HAP-1 (cell line): ENCODE results near the gene PNMA6E.
A peak's percentile ranks its signal among the peaks of the same experiment; 100 is the strongest.
"Not testable (repeated sequence)": the region's sequence is repeated elsewhere in the genome, so short reads cannot be mapped to it uniquely, and the experiment has no call there.

Experiments used
- DNase-seq, 2 experiments: peaks; one replicate each; pipeline ENCODE4 v3.0.0-alpha.2; 2016 to 2020; ENCODE audit warnings: low spot score in 2 of 2
- H3K27me3 ChIP-seq: fragments of 250-450 bp; sonication (Bioruptor Pico); 2 replicates; pipeline ENCODE4 v1.5.1; 2020; ENCODE audit warnings: low read depth, mild to moderate bottlenecking, moderate library complexity
- H3K36me3 ChIP-seq: fragments of 250-450 bp; sonication (Bioruptor Pico); replicated peaks from 2 replicates; pipeline ENCODE4 v1.5.1; 2020; ENCODE audit warnings: mild to moderate bottlenecking
- H3K4me1 ChIP-seq: fragments of 250-450 bp; sonication (Bioruptor Pico); 2 replicates; pipeline ENCODE4 v1.5.1; 2020; ENCODE audit warnings: mild to moderate bottlenecking
- H3K4me3 ChIP-seq: fragments of 250-450 bp; sonication (Bioruptor Pico); 2 replicates; pipeline ENCODE4 v1.5.1; 2020; ENCODE audit warnings: mild to moderate bottlenecking, moderate library complexity
- H3K9me3 ChIP-seq: fragments of 250-450 bp; sonication (Bioruptor Pico); 2 replicates; pipeline ENCODE4 v1.5.1; 2020; ENCODE audit warnings: mild to moderate bottlenecking, moderate library complexity
- in situ Hi-C: fragments of 300-500 bp; cut with MboI; formaldehyde crosslinking; loops from 3 replicates; pipeline ENCODE4 v1.14.3; 2020; ENCODE audit warnings: low sequenced_read_pairs, inconsistent platforms, mixed read lengths

PNMA6E gene

GRCh38 chrX:153408871-153409351 is 7.8 kb upstream of the PNMA6E start:
- DNase-seq = no peak
- H3K4me3 ChIP-seq = no peak overlapping the region
- no peaks in the 10 kb centered on the region for H3K9me3 ChIP-seq
- H3K27me3 ChIP-seq = peaks cover 19% of the 10 kb centered on the region
- in situ Hi-C loops = no loop called here
- H3K36me3 ChIP-seq = no peaks in the 10 kb centered on the region
- H3K4me1 ChIP-seq = no peaks in the 10 kb centered on the region

GRCh38 chrX:153408221-153408721 is 7.1 kb upstream of the PNMA6E start:
- no peaks in the 10 kb centered on the region for H3K36me3 ChIP-seq
- in situ Hi-C loops = no loop called here
- DNase-seq = no peak
- H3K27me3 ChIP-seq = peaks cover 21% of the 10 kb centered on the region
- no peaks in the 10 kb centered on the region for H3K4me1 ChIP-seq
- H3K9me3 ChIP-seq = no peaks in the 10 kb centered on the region
- H3K4me3 ChIP-seq = no peak overlapping the region

GRCh38 chrX:153407736-153408135 is 6.6 kb upstream of the PNMA6E start:
- H3K36me3 ChIP-seq = no peaks in the 10 kb centered on the region
- H3K4me3 ChIP-seq = no peak overlapping the region
- no peaks in the 10 kb centered on the region for H3K4me1 ChIP-seq
- DNase-seq = no peak
- no peaks in the 10 kb centered on the region for H3K9me3 ChIP-seq
- in situ Hi-C loops = no loop called here
- peaks cover 21% of the 10 kb centered on the region for H3K27me3 ChIP-seq

GRCh38 chrX:153406903-153407302 is 5.8 kb upstream of the PNMA6E start:
- Histone ChIP-seq H3K9me3 (no peaks in the 10 kb centered on the region), H3K4me1 (no peaks in the 10 kb centered on the region), H3K27me3 (peaks cover 17% of the 10 kb centered on the region), H3K36me3 (no peaks in the 10 kb centered on the region), H3K4me3 (no peak overlapping the region)
- DNase-seq = no peak
- in situ Hi-C loops = no loop called here

GRCh38 chrX:153406011-153406410 is 4.9 kb upstream of the PNMA6E start:
- peaks cover 13% of the 10 kb centered on the region for H3K27me3 ChIP-seq
- in situ Hi-C loops = no loop called here

GRCh38 chrX:153405426-153405825 is 4.3 kb upstream of the PNMA6E start:
- in situ Hi-C loops = no loop called here
- no peaks in the 10 kb centered on the region for H3K36me3 ChIP-seq

More at GRCh38 chrX:153406011-153406410, 4.9 kb upstream of the PNMA6E start:
- Histone ChIP-seq H3K9me3 (no peaks in the 10 kb centered on the region), H3K4me3 (no peak overlapping the region), H3K4me1 (no peaks in the 10 kb centered on the region), H3K36me3 (no peaks in the 10 kb centered on the region)
- DNase-seq = no peak

GRCh38 chrX:153404333-153404732 is 3.2 kb upstream of the PNMA6E start:
- DNase-seq, H3K4me1 ChIP-seq, H3K9me3 ChIP-seq, in situ Hi-C loops, H3K36me3 ChIP-seq, H3K4me3 ChIP-seq: not testable (repeated sequence)
- peaks cover 14% of the 10 kb centered on the region for H3K27me3 ChIP-seq

More at GRCh38 chrX:153405426-153405825, 4.3 kb upstream of the PNMA6E start:
- Histone ChIP-seq H3K9me3 (no peaks in the 10 kb centered on the region), H3K4me3 (no peak overlapping the region), H3K27me3 (peaks cover 10% of the 10 kb centered on the region), H3K4me1 (no peaks in the 10 kb centered on the region)
- DNase-seq = no peak

- Histone ChIP-seq H3K4me3 (no peak overlapping the region), H3K27me3 (peaks cover 11% of the 10 kb centered on the region), H3K9me3 (no peaks in the 10 kb centered on the region), H3K36me3 (no peaks in the 10 kb centered on the region), H3K4me1 (no peaks in the 10 kb centered on the region)
- in situ Hi-C loops = no loop called here
- peak; percentile 43 to 88 for DNase-seq
Measured at GRCh38 chrX:153400146-153401132, 711 bp downstream of the PNMA6E start.

GRCh38 chrX:153398275-153398960 is 2.7 kb downstream of the PNMA6E start:
- H3K36me3 ChIP-seq = no peaks in the 10 kb centered on the region
- H3K4me1 ChIP-seq = no peaks in the 10 kb centered on the region
- no peak overlapping the region for H3K4me3 ChIP-seq
- no peak for DNase-seq
- in situ Hi-C loops = no loop called here
- H3K27me3 ChIP-seq = peaks cover 4% of the 10 kb centered on the region
- H3K9me3 ChIP-seq = no peaks in the 10 kb centered on the region

- H3K36me3 ChIP-seq = no peaks in the 10 kb centered on the region
- H3K27me3 ChIP-seq = peaks cover 4% of the 10 kb centered on the region
- no peak for DNase-seq
- in situ Hi-C loops = no loop called here
- no peak overlapping the region for H3K4me3 ChIP-seq
- H3K4me1 ChIP-seq = no peaks in the 10 kb centered on the region
- H3K9me3 ChIP-seq = no peaks in the 10 kb centered on the region
Measured at GRCh38 chrX:153397256-153397960, 3.7 kb downstream of the PNMA6E start.

- no peaks in the 10 kb centered on the region for H3K9me3 ChIP-seq
- H3K36me3 ChIP-seq = no peaks in the 10 kb centered on the region
- H3K4me1 ChIP-seq = no peaks in the 10 kb centered on the region
- in situ Hi-C loops = no loop called here
- DNase-seq = no peak
- H3K27me3 ChIP-seq = peaks cover 4% of the 10 kb centered on the region
- no peak overlapping the region for H3K4me3 ChIP-seq
Measured at GRCh38 chrX:153396320-153397195, 4.6 kb downstream of the PNMA6E start.

GRCh38 chrX:153395613-153396319 is 5.4 kb downstream of the PNMA6E start:
- Histone ChIP-seq H3K4me1 (no peaks in the 10 kb centered on the region), H3K4me3 (no peak overlapping the region), H3K9me3 (no peaks in the 10 kb centered on the region), H3K36me3 (no peaks in the 10 kb centered on the region), H3K27me3 (peaks cover 4% of the 10 kb centered on the region)
- DNase-seq = no peak
- in situ Hi-C loops = no loop called here
